IPS DF 19.7 (cell line): ENCODE results near the gene ZBTB20.

ENCODE experiments used
- DNase-seq: peaks from one replicate; pipeline ENCODE4 v3.0.0-alpha.2; 2013; ENCODE audit warnings: low read depth, low spot score

ZBTB20 gene

GRCh38 chr3:114770874-114771273, 376.2 kb downstream of the ZBTB20 start:
- no peak for DNase-seq

- DNase-seq, result no peak
These were observed 383.0 kb downstream of the ZBTB20 start for GRCh38 chr3:114764056-114764492.

- DNase-seq, result no peak
These were observed 384.9 kb downstream of the ZBTB20 start for GRCh38 chr3:114762144-114762543.

GRCh38 chr3:114760679-114761078, 386.4 kb downstream of the ZBTB20 start:
- DNase-seq, result no peak

GRCh38 chr3:114758831-114759699, 388.0 kb downstream of the ZBTB20 start:
- DNase-seq, result no peak

GRCh38 chr3:114756506-114757279, 390.4 kb downstream of the ZBTB20 start:
- no peak for DNase-seq

- DNase-seq, result no peak
These were observed 400.6 kb downstream of the ZBTB20 start for GRCh38 chr3:114746502-114746901.

GRCh38 chr3:114745322-114746240, 401.5 kb downstream of the ZBTB20 start:
- no peak for DNase-seq

GRCh38 chr3:114743746-114744485, 403.2 kb downstream of the ZBTB20 start:
- no peak for DNase-seq

- DNase-seq, result no peak
These were observed 406.0 kb downstream of the ZBTB20 start for GRCh38 chr3:114741066-114741465.

- no peak for DNase-seq
These were observed 407.5 kb downstream of the ZBTB20 start for GRCh38 chr3:114739627-114740026.

GRCh38 chr3:114732353-114732752, 414.7 kb downstream of the ZBTB20 start:
- no peak for DNase-seq

GRCh38 chr3:114730397-114730796, 416.7 kb downstream of the ZBTB20 start:
- no peak for DNase-seq

- no peak for DNase-seq
These were observed 419.7 kb downstream of the ZBTB20 start for GRCh38 chr3:114727373-114727772.

GRCh38 chr3:114725966-114726365, 421.1 kb downstream of the ZBTB20 start:
- DNase-seq, result no peak

- DNase-seq, result no peak
These were observed 424.6 kb downstream of the ZBTB20 start for GRCh38 chr3:114722530-114722929.

GRCh38 chr3:114721864-114722263, 425.2 kb downstream of the ZBTB20 start:
- DNase-seq, result no peak

GRCh38 chr3:114721209-114721608, 425.9 kb downstream of the ZBTB20 start:
- DNase-seq, result no peak

- DNase-seq, result no peak
These were observed 428.2 kb downstream of the ZBTB20 start for GRCh38 chr3:114718898-114719210.

- DNase-seq, result no peak
These were observed 428.8 kb downstream of the ZBTB20 start for GRCh38 chr3:114718071-114718897.
